Fibroblast of mammary gland (primary cell): Measurements from ENCODE around the gene OR4A47.
"Not testable (repeated sequence)": the region's sequence is repeated elsewhere in the genome, so short reads cannot be mapped to it uniquely, and the experiment has no call there.

Source experiments
- DNase-seq: peaks from one replicate; pipeline ENCODE4 v3.0.0-alpha.2; 2010; ENCODE audit warnings: low read depth
- H3K4me3 ChIP-seq: 2 replicates; pipeline ENCODE4 v1.5.1; 2011; ENCODE audit warnings: low read depth, mild to moderate bottlenecking, low read length, moderate library complexity; ENCODE audit not compliant: control insufficient read depth
- CTCF ChIP-seq: conservative IDR thresholded peaks from 2 replicates; pipeline ENCODE4 v1.5.1; 2011; ENCODE audit warnings: low read depth, low read length, inconsistent platforms; ENCODE audit not compliant: control insufficient read depth, insufficient read depth

The OR4A47 gene

GRCh38 chr11:48488493-48488892 lies at the start of gene OR4A47:
Gene OR4A47 (plus strand): TSS chr11:48488793. CDS start chr11:48488793, 0 bp downstream.
- not testable (repeated sequence) for H3K4me3 ChIP-seq, DNase-seq

- DNase-seq, H3K4me3 ChIP-seq: not testable (repeated sequence)
These were observed 32.7 kb upstream of the OR4A47 start for GRCh38 chr11:48455909-48456308.

GRCh38 chr11:48473966-48474365 lies 14.6 kb upstream of the OR4A47 start:
- H3K4me3 ChIP-seq, DNase-seq: not testable (repeated sequence)

- DNase-seq, H3K4me3 ChIP-seq: not testable (repeated sequence)
These were observed 13.9 kb upstream of the OR4A47 start for GRCh38 chr11:48474703-48475102.

GRCh38 chr11:48506169-48506568 lies 17.6 kb downstream of the OR4A47 start:
- H3K4me3 ChIP-seq, DNase-seq: not testable (repeated sequence)

GRCh38 chr11:48538991-48539390 lies 50.4 kb downstream of the OR4A47 start:
- no peak overlapping the region for H3K4me3 ChIP-seq
- no peak for TF ChIP-seq CTCF
- DNase-seq = no peak
